Astrocyte of the spinal cord (primary cell): ENCODE results near the gene RBMX.
"Not testable (repeated sequence)": the region's sequence is repeated elsewhere in the genome, so short reads cannot be mapped to it uniquely, and the experiment has no call there.

Source experiments
- DNase-seq: peaks from one replicate; pipeline ENCODE4 v3.0.0; 2011; ENCODE audit warnings: low read depth, low spot score
- H3K4me3 ChIP-seq: 2 replicates; pipeline ENCODE4 v1.5.1; 2011; ENCODE audit warnings: low read depth, mild to moderate bottlenecking, low read length, moderate library complexity
- in situ Hi-C: cut with HindIII; loops from 2 replicates; pipeline ENCODE4 v1.10.0; 2017; ENCODE audit warnings: low sequenced_read_pairs
- TF ChIP-seq, protein P1 (sequence below): IDR thresholded peaks from 2 replicates; pipeline ENCODE4 v1.5.1; 2012; ENCODE audit warnings: low read depth, mild to moderate bottlenecking, low read length, inconsistent platforms

Gene RBMX

GRCh38 chrX:136896121-136896914, 15.8 kb upstream of the RBMX start:
- H3K4me3 ChIP-seq: no peak overlapping the region
- DNase-seq: no peak
- TF ChIP-seq, protein P1, sequence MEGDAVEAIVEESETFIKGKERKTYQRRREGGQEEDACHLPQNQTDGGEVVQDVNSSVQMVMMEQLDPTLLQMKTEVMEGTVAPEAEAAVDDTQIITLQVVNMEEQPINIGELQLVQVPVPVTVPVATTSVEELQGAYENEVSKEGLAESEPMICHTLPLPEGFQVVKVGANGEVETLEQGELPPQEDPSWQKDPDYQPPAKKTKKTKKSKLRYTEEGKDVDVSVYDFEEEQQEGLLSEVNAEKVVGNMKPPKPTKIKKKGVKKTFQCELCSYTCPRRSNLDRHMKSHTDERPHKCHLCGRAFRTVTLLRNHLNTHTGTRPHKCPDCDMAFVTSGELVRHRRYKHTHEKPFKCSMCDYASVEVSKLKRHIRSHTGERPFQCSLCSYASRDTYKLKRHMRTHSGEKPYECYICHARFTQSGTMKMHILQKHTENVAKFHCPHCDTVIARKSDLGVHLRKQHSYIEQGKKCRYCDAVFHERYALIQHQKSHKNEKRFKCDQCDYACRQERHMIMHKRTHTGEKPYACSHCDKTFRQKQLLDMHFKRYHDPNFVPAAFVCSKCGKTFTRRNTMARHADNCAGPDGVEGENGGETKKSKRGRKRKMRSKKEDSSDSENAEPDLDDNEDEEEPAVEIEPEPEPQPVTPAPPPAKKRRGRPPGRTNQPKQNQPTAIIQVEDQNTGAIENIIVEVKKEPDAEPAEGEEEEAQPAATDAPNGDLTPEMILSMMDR: no peak
- in situ Hi-C loops: no loop called here

DNA sequence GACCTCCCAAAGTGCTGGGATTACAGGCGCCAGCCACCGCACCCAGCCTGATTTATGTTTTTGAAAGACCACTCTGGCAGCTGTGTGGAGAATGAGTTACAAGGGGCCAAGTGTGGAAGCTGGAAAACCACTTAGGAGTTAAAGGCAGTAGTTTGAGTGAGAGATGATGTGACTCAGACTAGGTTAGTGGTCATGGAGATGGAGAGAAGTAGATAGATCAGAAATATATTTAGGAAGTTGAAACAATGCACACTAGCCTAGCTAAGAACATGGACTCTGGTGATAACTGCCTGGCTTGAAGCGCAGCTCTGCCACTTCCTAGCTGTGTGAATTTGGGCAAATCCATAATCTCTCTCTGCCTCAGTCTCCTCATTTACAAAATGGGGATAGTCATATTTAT, 11.9 kb upstream of the RBMX start:
- TF ChIP-seq, protein P1: no peak
- in situ Hi-C loops: no loop called here
- no peak for DNase-seq
- no peak overlapping the region for H3K4me3 ChIP-seq

GRCh38 chrX:136890596-136890995, 10.1 kb upstream of the RBMX start:
- in situ Hi-C loops, H3K4me3 ChIP-seq, DNase-seq: not testable (repeated sequence)

- TF ChIP-seq, protein P1: no peak
- in situ Hi-C loops: no loop called here
- H3K4me3 ChIP-seq: no peak overlapping the region
- DNase-seq: no peak
Observed at GRCh38 chrX:136889269-136889668, 8.7 kb upstream of the RBMX start.

- in situ Hi-C loops: no loop called here
- DNase-seq: no peak
- TF ChIP-seq, protein P1: no peak
- peak overlapping the region; percentile 66 for H3K4me3 ChIP-seq
Observed at GRCh38 chrX:136880003-136880451, 498 bp downstream of the RBMX start.

DNA sequence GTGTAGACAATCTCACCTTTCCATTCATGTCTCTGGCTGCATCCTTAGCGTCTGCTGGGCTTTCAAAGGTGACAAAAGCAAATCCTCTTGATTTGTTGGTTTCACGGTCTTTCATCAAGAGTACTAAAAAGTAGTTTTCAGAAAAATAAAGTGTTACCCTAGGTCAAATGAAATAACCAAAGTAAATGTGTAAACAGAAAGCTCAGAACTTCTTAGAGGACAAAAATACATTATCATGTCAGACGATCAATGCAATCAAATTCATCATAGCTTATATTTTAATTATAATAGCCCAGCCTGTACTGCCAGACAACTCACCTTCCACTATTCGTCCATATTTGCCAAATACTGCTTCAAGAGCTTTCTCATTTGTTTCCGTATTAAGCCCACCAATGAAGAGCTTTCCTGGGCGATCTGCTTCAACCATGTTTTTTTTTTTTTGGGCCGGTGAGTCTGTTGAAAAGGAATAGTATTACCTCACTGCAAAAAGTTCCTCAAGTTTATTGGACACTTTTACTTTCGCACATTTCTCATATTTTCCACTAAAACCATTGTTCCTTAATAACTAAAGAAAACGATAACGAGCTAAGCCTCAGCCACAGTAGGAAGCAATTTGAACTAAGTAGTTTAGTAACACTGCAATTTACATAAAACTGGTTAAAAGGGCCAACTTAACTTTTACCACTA, 1.4 kb downstream of the RBMX start:
- TF ChIP-seq, protein P1: no peak
- no peak for DNase-seq
- H3K4me3 ChIP-seq: peak overlapping the region; percentile 66
- in situ Hi-C loops: no loop called here

DNA sequence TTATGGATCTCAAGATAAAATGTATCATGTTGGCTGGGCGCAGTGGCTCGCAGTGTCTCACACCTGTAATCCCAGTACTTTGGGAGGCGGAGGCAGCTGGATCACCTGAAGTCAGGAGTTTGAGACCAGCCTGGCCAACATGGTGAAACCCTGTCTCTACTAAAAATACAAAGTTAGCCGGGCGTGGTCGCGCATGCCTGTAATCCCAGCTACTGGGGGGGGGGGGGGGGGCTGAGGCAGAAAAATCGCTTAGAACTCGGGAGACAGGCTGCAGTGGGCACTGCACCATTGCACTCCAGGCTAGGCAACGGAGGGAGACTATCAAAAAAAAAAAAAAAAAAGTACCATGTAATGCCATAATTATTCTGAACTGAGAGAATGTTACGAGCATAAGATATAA, 2.1 kb downstream of the RBMX start:
- H3K4me3 ChIP-seq: peak overlapping the region; percentile 66
- TF ChIP-seq, protein P1: no peak
- no peak for DNase-seq
- in situ Hi-C loops: no loop called here

DNA sequence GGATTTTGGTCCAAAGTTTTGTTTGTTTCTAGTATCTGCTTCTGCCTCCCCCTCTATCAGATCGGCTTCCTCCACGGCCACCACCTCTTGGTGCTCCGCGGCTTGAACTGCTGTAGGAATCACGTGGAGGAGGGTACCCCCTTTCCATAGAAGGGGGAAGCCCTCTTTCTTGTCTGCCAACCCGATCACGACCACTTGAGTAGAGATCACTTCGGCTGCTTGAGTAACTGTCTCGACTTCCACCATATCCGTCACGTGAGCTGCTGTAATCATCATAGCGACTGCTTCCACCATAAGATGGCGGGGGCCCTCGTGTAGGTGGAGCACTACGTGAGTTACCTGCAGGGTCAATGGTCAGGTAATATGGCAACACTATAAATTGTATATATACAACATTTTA, 6.4 kb downstream of the RBMX start:
- DNase-seq, in situ Hi-C loops, H3K4me3 ChIP-seq: not testable (repeated sequence)

GRCh38 chrX:136873210-136873609, 7.3 kb downstream of the RBMX start:
- H3K4me3 ChIP-seq, in situ Hi-C loops, DNase-seq: not testable (repeated sequence)
